ENCODE measurements around the gene ADAM33. TPM values are rescaled to one million over a fixed set of nuclear protein-coding genes. Genes with fewer than 3 reads are reported as not detected.

Gene ADAM33
- total and polyA plus RNA-seq, 4 donors = 0.11 to 1.2 (median 0.60) TPM

- TF ChIP-seq MAX (IDR thresholded peaks at IDR 0.05) (no peak), FOXA2 (IDR thresholded peaks at IDR 0.05) (no peak), GABPA (IDR thresholded peaks at IDR 0.05 in 1 of 2, conservative IDR thresholded peaks at IDR 0.05 in 1 of 2) (no peak), FOXA1 (IDR thresholded peaks at IDR 0.05) (no peak), HNF4A (conservative IDR thresholded peaks at IDR 0.05) (no peak), RAD21 (IDR thresholded peaks at IDR 0.05) (no peak)
- 87% methylated on average over 17 of the region's 17 CpGs for WGBS
- Histone ChIP-seq H3K27me3 (ENCODE audit: control insufficient read depth in 4 of 4, insufficient read depth in 4 of 4, low read length in 3 of 4) (peaks cover 0 to 1% (median under 1%) of the 10 kb centered on the region in 4 donors), H3K4me3 (ENCODE audit: low read depth in 1 of 3, low read length in 3 of 3) (no peak overlapping the region), H3K4me1 (ENCODE audit: control insufficient read depth in 4 of 4, insufficient read depth in 4 of 4, low read length in 3 of 4) (no peaks in the 10 kb centered on the region), H3K9me3 (ENCODE audit: control insufficient read depth in 4 of 4, low read length in 3 of 4) (peaks cover 0 to 2% (median 0%) of the 10 kb centered on the region in 4 donors), H3K9ac (ENCODE audit: low read depth in 1 of 2, low read length in 2 of 2) (no peak overlapping the region), H3K36me3 (ENCODE audit: control insufficient read depth in 4 of 4, insufficient read depth in 3 of 4, low read depth in 1 of 4, low read length in 3 of 4) (peaks cover 3 to 9% (median 5%) of the 10 kb centered on the region in 4 donors), H3K27ac (ENCODE audit: low read depth in 1 of 2, low read length in 2 of 2) (no peak overlapping the region)
- DNase-seq (ENCODE audit: low spot score) = no peak
Observed at GRCh38 chr20:3654326-3655130, 27.3 kb downstream of the ADAM33 start.

- no peak overlapping the region for H3K27ac ChIP-seq (ENCODE audit: low read depth in 1 of 2, low read length in 2 of 2)
- no peak for TF ChIP-seq MAX (IDR thresholded peaks at IDR 0.05)
- no peak for TF ChIP-seq ZBTB33 (IDR thresholded peaks at IDR 0.05)
- TF ChIP-seq FOXA1 (IDR thresholded peaks at IDR 0.05) = no peak
- no peak for TF ChIP-seq NR2F2 (IDR thresholded peaks at IDR 0.05)
- TF ChIP-seq GABPA (IDR thresholded peaks at IDR 0.05 in 1 of 2, conservative IDR thresholded peaks at IDR 0.05 in 1 of 2) = no peak
- TF ChIP-seq RXRA (IDR thresholded peaks at IDR 0.05) = no peak
- TF ChIP-seq JUND (IDR thresholded peaks at IDR 0.05) = no peak
- no peak overlapping the region for H3K4me3 ChIP-seq (ENCODE audit: low read depth in 1 of 3, low read length in 3 of 3)
- H3K36me3 ChIP-seq (ENCODE audit: control insufficient read depth in 4 of 4, insufficient read depth in 3 of 4, low read depth in 1 of 4, low read length in 3 of 4) = peaks cover 4 to 11% (median 8%) of the 10 kb centered on the region in 4 donors
- no peaks in the 10 kb centered on the region for H3K4me1 ChIP-seq (ENCODE audit: control insufficient read depth in 4 of 4, insufficient read depth in 4 of 4, low read length in 3 of 4)
- DNase-seq (ENCODE audit: low spot score) = no peak
- no peaks in the 10 kb centered on the region for H3K27me3 ChIP-seq (ENCODE audit: control insufficient read depth in 4 of 4, insufficient read depth in 4 of 4, low read length in 3 of 4)
- WGBS = 66% methylated on average over 2 of the region's 2 CpGs
- H3K9ac ChIP-seq (ENCODE audit: low read depth in 1 of 2, low read length in 2 of 2) = no peak overlapping the region
- H3K9me3 ChIP-seq (ENCODE audit: control insufficient read depth in 4 of 4, low read length in 3 of 4) = peaks cover 0 to 2% (median 0%) of the 10 kb centered on the region in 4 donors
Observed at GRCh38 chr20:3653921-3654320, 27.9 kb downstream of the ADAM33 start.

DNA sequence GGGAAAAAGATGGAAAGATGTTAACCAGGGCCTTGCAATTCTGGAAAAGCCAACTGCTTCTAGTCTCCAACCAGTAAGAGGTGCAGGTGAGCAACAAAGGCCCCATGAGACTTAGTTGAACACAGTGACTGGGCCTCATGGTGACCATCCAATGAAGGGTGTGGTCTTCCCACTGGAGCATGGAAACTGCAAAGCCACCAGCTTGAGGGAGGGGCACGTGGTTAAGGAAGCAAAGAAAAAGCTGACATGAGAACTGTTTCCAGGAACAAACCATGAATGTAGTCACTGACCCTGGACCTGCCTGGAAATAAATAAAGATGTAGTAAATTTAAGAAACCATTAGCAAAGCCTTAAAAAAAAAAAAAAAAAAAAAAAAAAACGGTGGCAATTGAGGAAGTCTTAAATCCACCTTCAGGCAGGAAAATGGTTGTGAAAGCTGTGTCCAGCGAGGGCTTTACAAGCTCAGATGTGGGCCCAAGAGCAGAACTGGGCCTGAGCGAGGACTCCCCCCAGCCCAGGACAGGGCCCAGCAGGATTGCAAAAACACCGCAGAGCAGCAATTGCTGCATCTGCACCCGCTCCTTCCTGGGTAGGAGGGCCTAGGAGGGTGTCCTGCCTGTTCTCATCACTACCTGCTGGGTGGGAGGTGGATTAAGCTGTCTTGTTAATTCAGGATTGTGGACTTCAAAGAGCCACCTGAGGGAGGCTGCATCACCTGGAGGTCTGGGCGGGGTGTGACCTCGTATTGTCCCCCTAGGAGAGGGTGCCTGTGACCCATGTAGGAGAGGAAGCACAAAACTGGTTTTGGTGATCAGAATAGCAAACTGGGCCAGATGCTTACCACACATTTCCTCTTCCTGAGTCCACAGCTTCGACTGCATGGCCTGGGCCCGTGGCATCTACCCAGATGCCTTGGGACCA is 28.9 kb downstream of the ADAM33 start:
- DNase-seq (ENCODE audit: low spot score) = no peak
- WGBS = 88% methylated on average over 10 of the region's 10 CpGs

More for the DNA sequence above, 28.9 kb downstream of the ADAM33 start:
- Histone ChIP-seq H3K27ac (ENCODE audit: low read depth in 1 of 2, low read length in 2 of 2) (no peak overlapping the region), H3K4me3 (ENCODE audit: low read depth in 1 of 3, low read length in 3 of 3) (no peak overlapping the region), H3K27me3 (ENCODE audit: control insufficient read depth in 4 of 4, insufficient read depth in 4 of 4, low read length in 3 of 4) (no peaks in the 10 kb centered on the region), H3K9ac (ENCODE audit: low read depth in 1 of 2, low read length in 2 of 2) (no peak overlapping the region), H3K9me3 (ENCODE audit: control insufficient read depth in 4 of 4, low read length in 3 of 4) (peaks cover 0 to 2% (median 0%) of the 10 kb centered on the region in 4 donors), H3K4me1 (ENCODE audit: control insufficient read depth in 4 of 4, insufficient read depth in 4 of 4, low read length in 3 of 4) (no peaks in the 10 kb centered on the region), H3K36me3 (ENCODE audit: control insufficient read depth in 4 of 4, insufficient read depth in 3 of 4, low read depth in 1 of 4, low read length in 3 of 4) (peaks cover 4 to 17% (median 11%) of the 10 kb centered on the region in 4 donors)
- TF ChIP-seq GABPA (IDR thresholded peaks at IDR 0.05 in 1 of 2, conservative IDR thresholded peaks at IDR 0.05 in 1 of 2) (no peak), ZBTB33 (IDR thresholded peaks at IDR 0.05) (no peak), RXRA (IDR thresholded peaks at IDR 0.05) (no peak), YY1 (IDR thresholded peaks at IDR 0.05) (no peak), EGR1 (IDR thresholded peaks at IDR 0.05; ENCODE audit: low read depth in 2 of 2) (no peak), TAF1 (conservative IDR thresholded peaks at IDR 0.05) (no peak), SP1 (IDR thresholded peaks at IDR 0.05) (no peak), FOXA2 (IDR thresholded peaks at IDR 0.05) (no peak), MAX (IDR thresholded peaks at IDR 0.05) (no peak)
